GM12878 (cell line): ENCODE measurements around the gene RASAL2. TPM values are rescaled to one million over a fixed set of nuclear protein-coding genes. Genes with fewer than 3 reads are reported as not detected.
A peak's percentile ranks its signal among the peaks of the same experiment; 100 is the strongest.

Source experiments
- ATAC-seq: fragments of 200-7000 bp; cut with Tn5 transposase; 3 replicates; pipeline ENCODE4 v1.9.1; 2020; ENCODE audit warnings: mild to moderate bottlenecking, moderate library complexity
- BruUV-seq: library from RNA; stranded (reverse); fragments of 400-500 nt; replicated peaks from 2 replicates; lab custom pipeline; 2021; lab: Mats Ljungman, UMichigan
- CTCF ChIA-PET: fragments of 300-600 bp; sonication (Branson Sonifier 250); formaldehyde crosslinking; extraction: SDS; loops from one replicate; lab custom pipeline; 2021; ENCODE audit warnings: inconsistent platforms; lab: Yijun Ruan, JAX
- POLR2A ChIA-PET: fragments of 350-600 bp; formaldehyde crosslinking; extraction: SDS; loops from one replicate; lab custom pipeline; 2021; ENCODE audit warnings: inconsistent platforms; lab: Charles Lee
- RAD21 ChIA-PET: fragments of 300-600 bp; sonication (Branson Sonifier 250); formaldehyde crosslinking; loops from one replicate; lab custom pipeline; 2023; ENCODE audit warnings: antibody characterized with exemption; ENCODE audit not compliant: unreplicated experiment; lab: Charles Lee
- SMC1A ChIA-PET: fragments of 300-600 bp; sonication (Branson Sonifier 250); formaldehyde crosslinking; loops from one replicate; lab custom pipeline; 2023; ENCODE audit not compliant: unreplicated experiment, uncharacterized antibody; lab: Charles Lee
- DNase-seq: peaks from one replicate; pipeline ENCODE4 v3.0.0-alpha.2; 2011; ENCODE audit warnings: low read depth, low spot score
- FAIRE-seq: peaks from 3 replicates; lab custom pipeline; 2011; peaks lifted over from hg19 to GRCh38; lab: Jason Lieb, UNC
- H2AFZ ChIP-seq: 2 replicates; pipeline ENCODE4 v1.6.0; 2011; ENCODE audit warnings: low read depth, low read length, control low read depth; ENCODE audit not compliant: control insufficient read depth
- H3K27ac ChIP-seq: 2 replicates; pipeline ENCODE4 v1.5.1; 2011; ENCODE audit warnings: control low read depth; ENCODE audit not compliant: control insufficient read depth, insufficient read depth
- H3K27me3 ChIP-seq, 2 experiments: replicated peaks in 1 of 2; 2 replicates each; pipeline versions ENCODE4 v1.6.0 to v1.6.1; 2011; ENCODE audit warnings: low read length in 1 of 2; ENCODE audit not compliant: control insufficient read depth in 2 of 2, insufficient read depth in 2 of 2
- H3K36me3 ChIP-seq, 2 experiments: 2 replicates each; pipeline ENCODE4 v1.5.1; 2011; ENCODE audit warnings: low read length in 1 of 2; ENCODE audit not compliant: control insufficient read depth in 2 of 2, insufficient read depth in 2 of 2
- H3K4me1 ChIP-seq: 2 replicates; pipeline ENCODE4 v1.6.1; 2011; ENCODE audit warnings: mild to moderate bottlenecking, low read length, moderate library complexity, mixed read lengths; ENCODE audit not compliant: control insufficient read depth, insufficient read depth
- H3K4me2 ChIP-seq: 2 replicates; pipeline ENCODE4 v1.6.0; 2011; ENCODE audit warnings: control low read depth; ENCODE audit not compliant: control insufficient read depth, insufficient read depth
- H3K4me3 ChIP-seq: fragments of 200-600 bp; sonication (generic); 2 replicates; pipeline ENCODE4 v1.5.1; 2016
- H3K79me2 ChIP-seq: 2 replicates; pipeline ENCODE4 v1.6.0; 2011; ENCODE audit warnings: low read length; ENCODE audit not compliant: control insufficient read depth, insufficient read depth
- H3K9ac ChIP-seq: 2 replicates; pipeline ENCODE4 v1.8.0; 2011; ENCODE audit warnings: low read length, control low read depth, mixed read lengths; ENCODE audit not compliant: control insufficient read depth, insufficient read depth
- H3K9me3 ChIP-seq: replicated peaks from 3 replicates; pipeline ENCODE4 v1.5.1; 2011; ENCODE audit warnings: mild to moderate bottlenecking, low read length; ENCODE audit not compliant: control insufficient read depth, insufficient read depth
- H4K20me1 ChIP-seq: 2 replicates; pipeline ENCODE4 v1.6.0; 2011; ENCODE audit not compliant: control insufficient read depth, insufficient read depth
- IKZF2 ChIP-seq, 2 experiments: fragments of 450-650 bp; IDR thresholded peaks; 2 replicates each; pipeline ENCODE4 v1.6.1; 2017; ENCODE audit warnings: mild to moderate bottlenecking in 2 of 2, moderate library complexity in 2 of 2
- JUND ChIP-seq: IDR thresholded peaks from 2 replicates; pipeline ENCODE4 v1.6.1; 2012; ENCODE audit warnings: low read depth, mild to moderate bottlenecking, low read length, improper control_type of control experiment, moderate library complexity
- MEF2A ChIP-seq: IDR thresholded peaks from 2 replicates; pipeline ENCODE4 v1.6.1; 2011; ENCODE audit warnings: low read depth, mild to moderate bottlenecking, low read length, moderate library complexity; ENCODE audit not compliant: insufficient read depth
- NR2F1 ChIP-seq: fragments of 450-650 bp; conservative IDR thresholded peaks from 2 replicates; pipeline ENCODE4 v1.6.1; 2017; ENCODE audit warnings: mild to moderate bottlenecking
- RAD21 ChIP-seq: IDR thresholded peaks from 2 replicates; pipeline ENCODE4 v1.6.1; 2011; ENCODE audit warnings: mild to moderate bottlenecking, low read depth, low read length, moderate library complexity; ENCODE audit not compliant: insufficient read depth
- SMC3 ChIP-seq: IDR thresholded peaks from 2 replicates; pipeline ENCODE4 v1.6.1; 2011; ENCODE audit warnings: low read length, improper control_type of control experiment, borderline replicate concordance
- TAF1 ChIP-seq: IDR thresholded peaks from 2 replicates; pipeline ENCODE4 v1.6.1; 2011; ENCODE audit warnings: mild to moderate bottlenecking, low read depth, low read length, borderline replicate concordance
- WGBS: methylation state at CpG from one replicate; pipeline ENCODE4 v1.1.6; 2016; ENCODE audit warnings: low lambda C conversion rate; ENCODE audit not compliant: insufficient replicate concordance, insufficient coverage; ENCODE audit errors: missing lambda C conversion rate; 5-methylcytosine and 5-hydroxymethylcytosine counted together
- in situ Hi-C: fragments of 300-500 bp; cut with MboI; formaldehyde crosslinking; loops from 9 replicates; pipeline ENCODE4 v1.14.3; 2018; ENCODE audit warnings: mixed read lengths
- intact Hi-C: fragments of 100-400 bp; cut with micrococcal nuclease; formaldehyde crosslinking; loops from one replicate; pipeline ENCODE4 v1.14.2; 2022; ENCODE audit not compliant: unreplicated experiment
- polyA plus RNA-seq, 11 experiments: library from polyadenylated mRNA; depleted of rRNA in 4 of 11; unstranded in 6 of 11; stranded (reverse) in 5 of 11; fragments of >200 nt; fragmentation: Nextera tagmentation in 4 of 11; fragmentation: Illumina TruSeq in 1 of 11; extraction: Ambion mirVana in 4 of 11; extraction: Trizol in 1 of 11; gene quantifications; 1 replicate in 1 of 11; 2 replicates in 10 of 11; pipeline versions ENCODE4 v1.2.1 to v1.2.3, GENCODE V29; 2011 to 2016; ENCODE audit warnings: inconsistent platforms in 2 of 11, missing spikeins in 2 of 11, low read depth in 1 of 11
- total RNA-seq, 4 experiments: library from RNA; depleted of rRNA in 3 of 4; stranded (reverse); fragments of >200 nt in 3 of 4; fragmentation: Illumina TruSeq in 1 of 4; extraction: Trizol in 1 of 4; gene quantifications; 2 replicates each; pipeline versions ENCODE4 v1.2.1 to v1.2.3, GENCODE V29; 2013 to 2021
- TF ChIP-seq, protein P1 (sequence below), 3 experiments: IDR thresholded peaks in 2 of 3; conservative IDR thresholded peaks in 1 of 3; 2 replicates each; pipeline ENCODE4 v1.5.1; 2011; ENCODE audit warnings: low read depth in 3 of 3, low read length in 3 of 3, mild to moderate bottlenecking in 3 of 3, control low read depth in 2 of 3, moderate library complexity in 2 of 3, inconsistent platforms in 1 of 3, mixed read lengths in 1 of 3; ENCODE audit not compliant: control insufficient read depth in 2 of 3, insufficient read depth in 1 of 3; ENCODE audit errors: extremely low read depth in 1 of 3

The RASAL2 gene
- total and polyA plus RNA-seq, 10 of the 15 experiments (the other 5 are each of a cell fraction or from before 2014, with no cell fraction given): 0.02 to 6.9 (median 0.17) TPM; not detected in 1

- in situ Hi-C loops: no loop called here
- TF ChIP-seq, protein P1, sequence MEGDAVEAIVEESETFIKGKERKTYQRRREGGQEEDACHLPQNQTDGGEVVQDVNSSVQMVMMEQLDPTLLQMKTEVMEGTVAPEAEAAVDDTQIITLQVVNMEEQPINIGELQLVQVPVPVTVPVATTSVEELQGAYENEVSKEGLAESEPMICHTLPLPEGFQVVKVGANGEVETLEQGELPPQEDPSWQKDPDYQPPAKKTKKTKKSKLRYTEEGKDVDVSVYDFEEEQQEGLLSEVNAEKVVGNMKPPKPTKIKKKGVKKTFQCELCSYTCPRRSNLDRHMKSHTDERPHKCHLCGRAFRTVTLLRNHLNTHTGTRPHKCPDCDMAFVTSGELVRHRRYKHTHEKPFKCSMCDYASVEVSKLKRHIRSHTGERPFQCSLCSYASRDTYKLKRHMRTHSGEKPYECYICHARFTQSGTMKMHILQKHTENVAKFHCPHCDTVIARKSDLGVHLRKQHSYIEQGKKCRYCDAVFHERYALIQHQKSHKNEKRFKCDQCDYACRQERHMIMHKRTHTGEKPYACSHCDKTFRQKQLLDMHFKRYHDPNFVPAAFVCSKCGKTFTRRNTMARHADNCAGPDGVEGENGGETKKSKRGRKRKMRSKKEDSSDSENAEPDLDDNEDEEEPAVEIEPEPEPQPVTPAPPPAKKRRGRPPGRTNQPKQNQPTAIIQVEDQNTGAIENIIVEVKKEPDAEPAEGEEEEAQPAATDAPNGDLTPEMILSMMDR (IDR thresholded peaks at IDR 0.05 in 2 of 3, conservative IDR thresholded peaks at IDR 0.05 in 1 of 3; ENCODE audit: control insufficient read depth in 2 of 3, extremely low read depth in 1 of 3, insufficient read depth in 1 of 3, low read depth in 3 of 3, low read length in 3 of 3): peak; percentile 38 to 54 (median 41); a peak in 4 of 6 replicates
- TF ChIP-seq IKZF2 (IDR thresholded peaks at IDR 0.05) (0 out of 4 replicates have a peak, but pooled peaks of 1 of the 2 experiments have one; percentile 13), SMC3 (peak; percentile 27; the same call in 1 of the 2 replicates), TAF1 (no peak), MEF2A (no peak), RAD21 (peak; percentile 39), NR2F1 (0 out of 2 replicates have a peak, but pooled peaks have one; percentile 36), JUND (no peak)
- TF ChIP-seq, all 136 proteins: peak for 5
- no peaks in the 10 kb centered on the region for H3K79me2 ChIP-seq
- ChIA-PET RAD21 (interaction anchor here (0.6 to 3.2 kb wide), 4 partner anchors 33 to 134 kb away, joined by 3 to 40 read pairs (median 3); no protein-coding TSS in a partner anchor), SMC1A (interaction anchor here (1.6 to 2.9 kb wide), 3 partner anchors 11 to 137 kb away, joined by 4 to 25 read pairs (median 23); no protein-coding TSS in a partner anchor), POLR2A (no interaction called here), CTCF (interaction anchor here (0.9 to 5.8 kb wide), 4 partner anchors 23 to 245 kb away, joined by 4 to 54 read pairs (median 8); no protein-coding TSS in a partner anchor)
- no TSS peak for BruUV-seq
- ATAC-seq: peak; percentile 69
- no peak overlapping the region for H2AFZ ChIP-seq
- H3K27me3 ChIP-seq: no peaks in the 10 kb centered on the region
- FAIRE-seq: peak; percentile 49
- H3K27ac ChIP-seq: no peak overlapping the region
- H3K4me1 ChIP-seq: peaks cover 9% of the 10 kb centered on the region
- H3K9ac ChIP-seq: no peak overlapping the region
- DNase-seq: no peak
- H3K4me2 ChIP-seq: no peak overlapping the region; the same call in 1 of the 2 replicates
- no peaks in the 10 kb centered on the region for H3K36me3 ChIP-seq
- 3% methylated on average over 5 of the region's 5 CpGs for WGBS
- intact Hi-C loops: loop anchor here (1.0 kb wide), 1 partner anchor 135 kb away; no protein-coding TSS in a partner anchor
- no peaks in the 10 kb centered on the region for H4K20me1 ChIP-seq
- H3K4me3 ChIP-seq: no peak overlapping the region
- H3K9me3 ChIP-seq: no peaks in the 10 kb centered on the region
These were observed 38.8 kb upstream of the RASAL2 start for GRCh38 chr1:178055093-178055492.
